A549 treated with dexamethasone at 1 μM for 4 hours (cell line): ENCODE data around the gene TWF1. TPM values are rescaled to one million over a fixed set of nuclear protein-coding genes. Genes with fewer than 3 reads are reported as not detected.

Experiments used
- total RNA-seq: library from RNA; stranded (reverse); fragments of 200-300 nt; extraction: Qiagen RNA extraction; gene quantifications from 5 replicates; pipeline ENCODE4 v1.2.3, GENCODE V29; 2022

TWF1 gene
- 60.3 to 93.5 TPM (median 81.7 TPM) in 5 replicates for total RNA-seq

GRCh38 chr12:43805860-43806736 lies at the start of gene TWF1:
TSS of gene TWF1 (minus strand) at chr12:43806317. CDS start at chr12:43806245, 72 bp downstream.

GRCh38 chr12:43835656-43836474 lies 29.7 kb upstream of the TWF1 start, which contains the start of gene TMEM117:
TSS of gene TMEM117 (plus strand) at chr12:43836081.

GRCh38 chr12:43758728-43759563 lies 47.2 kb downstream of the TWF1 start, which contains the start of the genes IRAK4 and PUS7L:
TSS of gene IRAK4 (plus strand) at chr12:43758951. CDS start at chr12:43768112, 9,161 bp downstream.
TSS of gene PUS7L (minus strand) at chr12:43758790. CDS start at chr12:43755245, 3,545 bp downstream.

Other genes with a start within 250 kb of the TWF1 start
- gene PUS7L, start 47.5 kb downstream of the TWF1 start, total RNA-seq: 2.9 to 6.8 TPM (median 6.0 TPM) in 5 replicates
- gene IRAK4, start 47.4 kb downstream of the TWF1 start, total RNA-seq: 3.3 to 4.4 TPM (median 4.1 TPM) in 5 replicates
- gene TMEM117, start 29.8 kb upstream of the TWF1 start, total RNA-seq: 1.6 to 2.3 TPM (median 1.9 TPM) in 5 replicates